Measurements from ENCODE around the gene AKR7A3. TPM values are rescaled to one million over a fixed set of nuclear protein-coding genes. Genes with fewer than 3 reads are reported as not detected.

Gene AKR7A3
- total RNA-seq, 2 experiments from 2014 or later: 0.54 TPM

DNA sequence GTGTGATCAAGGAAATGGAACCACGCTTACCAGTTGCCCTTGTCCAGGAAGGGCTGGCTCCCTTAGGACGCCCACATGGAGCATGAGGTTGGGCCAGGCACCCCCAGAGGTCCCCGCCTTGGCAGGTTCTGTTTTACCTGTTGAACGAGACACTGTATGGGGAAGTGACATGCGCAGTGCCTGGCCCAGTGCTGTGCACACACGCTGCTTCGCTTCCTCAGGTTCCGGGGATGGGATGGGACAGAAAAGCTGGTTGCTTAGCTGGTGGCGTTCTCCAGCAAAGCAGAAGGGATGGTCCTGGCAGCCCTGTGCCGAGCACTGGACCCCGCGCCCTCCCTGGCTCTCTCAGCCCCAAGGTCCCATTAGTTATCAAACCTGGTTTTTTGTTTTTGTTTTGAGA lies 44.3 kb upstream of the AKR7A3 start:
- Mint-ChIP-seq H3K4me1 (ENCODE audit: low read depth) (peaks cover 20% of the 10 kb centered on the region), H3K27ac (no peak overlapping the region), H3K4me3 (no peak overlapping the region), H3K36me3 (ENCODE audit: low read depth) (peaks cover 3% of the 10 kb centered on the region), H3K9me3 (no peaks in the 10 kb centered on the region), H3K27me3 (no peaks in the 10 kb centered on the region)
- DNase-seq: no peak
- no peak for ATAC-seq
- TF ChIP-seq, protein P1, sequence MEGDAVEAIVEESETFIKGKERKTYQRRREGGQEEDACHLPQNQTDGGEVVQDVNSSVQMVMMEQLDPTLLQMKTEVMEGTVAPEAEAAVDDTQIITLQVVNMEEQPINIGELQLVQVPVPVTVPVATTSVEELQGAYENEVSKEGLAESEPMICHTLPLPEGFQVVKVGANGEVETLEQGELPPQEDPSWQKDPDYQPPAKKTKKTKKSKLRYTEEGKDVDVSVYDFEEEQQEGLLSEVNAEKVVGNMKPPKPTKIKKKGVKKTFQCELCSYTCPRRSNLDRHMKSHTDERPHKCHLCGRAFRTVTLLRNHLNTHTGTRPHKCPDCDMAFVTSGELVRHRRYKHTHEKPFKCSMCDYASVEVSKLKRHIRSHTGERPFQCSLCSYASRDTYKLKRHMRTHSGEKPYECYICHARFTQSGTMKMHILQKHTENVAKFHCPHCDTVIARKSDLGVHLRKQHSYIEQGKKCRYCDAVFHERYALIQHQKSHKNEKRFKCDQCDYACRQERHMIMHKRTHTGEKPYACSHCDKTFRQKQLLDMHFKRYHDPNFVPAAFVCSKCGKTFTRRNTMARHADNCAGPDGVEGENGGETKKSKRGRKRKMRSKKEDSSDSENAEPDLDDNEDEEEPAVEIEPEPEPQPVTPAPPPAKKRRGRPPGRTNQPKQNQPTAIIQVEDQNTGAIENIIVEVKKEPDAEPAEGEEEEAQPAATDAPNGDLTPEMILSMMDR (IDR thresholded peaks at IDR 0.05): no peak
- intact Hi-C loops (cut with micrococcal nuclease): no loop called here
- ChIA-PET POLR2A (no interaction called here), CTCF (no interaction called here)

DNA sequence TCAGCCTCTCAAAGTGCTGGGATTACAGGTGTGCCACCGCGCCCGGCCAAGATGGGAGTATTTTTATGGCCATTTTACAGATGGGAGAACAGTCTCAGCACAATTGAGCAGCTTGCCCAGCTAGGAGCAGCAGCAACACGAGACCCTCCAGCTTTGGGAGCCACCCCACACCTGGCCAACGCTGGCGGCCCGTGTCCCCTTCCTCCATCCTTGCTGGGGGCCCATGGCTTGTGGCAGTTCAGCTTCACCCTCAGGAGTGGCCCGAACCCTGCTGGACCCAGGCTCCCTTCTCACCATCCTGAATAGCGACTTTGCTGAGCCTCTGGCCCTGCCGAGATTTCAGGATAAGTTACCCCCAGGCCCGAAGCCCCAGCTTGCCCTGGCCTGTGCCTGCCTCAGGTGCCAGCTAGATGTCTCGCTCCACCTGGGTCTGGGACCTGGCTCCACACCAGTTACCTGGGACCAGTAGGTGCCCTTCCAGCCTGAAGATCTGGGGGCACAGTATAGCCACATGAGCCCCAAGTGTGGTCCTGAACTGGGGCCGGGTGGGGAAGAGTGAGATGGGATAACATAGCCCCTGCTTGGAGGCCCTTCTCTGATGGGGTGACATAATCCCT lies 42.8 kb upstream of the AKR7A3 start:
- intact Hi-C loops (cut with micrococcal nuclease): no loop called here
- no peak overlapping the region for H3K27ac Mint-ChIP-seq
- H3K36me3 Mint-ChIP-seq (ENCODE audit: low read depth): no peaks in the 10 kb centered on the region
- no peaks in the 10 kb centered on the region for H3K27me3 Mint-ChIP-seq
- ChIA-PET CTCF (interaction anchor here (1.4 kb wide), 1 partner anchor 13 kb away, joined by 5 read pairs; no protein-coding TSS in a partner anchor), POLR2A (interaction anchor here (1.4 to 1.5 kb wide), 2 partner anchors 19 to 21 kb away, joined by 3 to 5 read pairs; no protein-coding TSS in a partner anchor)
- peaks cover 6% of the 10 kb centered on the region for H3K4me1 Mint-ChIP-seq (ENCODE audit: low read depth)
- DNase-seq (no peak), ATAC-seq (no peak)
- H3K9me3 Mint-ChIP-seq: no peaks in the 10 kb centered on the region
- H3K4me3 Mint-ChIP-seq: no peak overlapping the region
- TF ChIP-seq, protein P1 (IDR thresholded peaks at IDR 0.05): no peak

DNA sequence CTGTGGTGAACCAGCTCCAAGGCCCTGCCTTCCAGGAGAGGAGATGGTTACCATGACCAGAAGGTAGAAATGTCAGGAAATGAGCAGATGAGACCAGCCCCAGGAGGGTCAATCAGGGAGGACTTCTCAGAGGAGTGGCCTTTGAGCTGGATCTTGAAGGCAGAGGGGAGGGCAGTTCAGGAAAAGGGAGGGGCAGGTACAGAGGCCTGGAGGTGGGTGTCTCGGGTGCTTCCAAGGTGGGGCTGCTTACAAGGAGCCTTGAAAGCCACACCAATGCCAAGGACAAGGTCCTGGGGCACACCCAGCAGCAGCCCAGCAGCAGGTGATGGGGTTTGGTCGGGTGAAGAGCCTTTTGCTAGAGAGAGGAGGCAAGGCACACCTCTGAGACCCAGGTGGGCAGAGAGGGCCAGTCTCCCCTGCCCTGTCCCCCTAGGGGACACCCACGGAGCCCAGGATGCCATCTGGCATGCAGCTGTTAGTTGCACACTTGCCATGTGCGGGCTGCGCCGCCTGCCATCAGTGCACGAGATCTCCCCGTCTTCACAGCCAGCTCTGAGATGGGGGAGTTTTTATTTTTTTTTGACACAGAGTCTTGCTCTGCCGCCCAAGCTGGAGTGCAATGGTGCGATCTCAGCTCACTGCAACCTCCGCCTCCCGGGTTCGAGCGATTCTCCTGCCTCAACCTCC lies 42.0 kb upstream of the AKR7A3 start:
- TF ChIP-seq, protein P1 (IDR thresholded peaks at IDR 0.05): no peak
- POLR2A ChIA-PET: interaction anchor here (0.5 to 1.5 kb wide), 3 partner anchors 10 to 20 kb away, joined by 3 to 5 read pairs (median 3); no protein-coding TSS in a partner anchor
- intact Hi-C loops (cut with micrococcal nuclease): no loop called here
- Mint-ChIP-seq H3K9me3 (no peaks in the 10 kb centered on the region), H3K27me3 (no peaks in the 10 kb centered on the region), H3K4me1 (ENCODE audit: low read depth) (no peaks in the 10 kb centered on the region), H3K27ac (no peak overlapping the region), H3K36me3 (ENCODE audit: low read depth) (no peaks in the 10 kb centered on the region), H3K4me3 (no peak overlapping the region)
- CTCF ChIA-PET: interaction anchor here (1.4 kb wide), 1 partner anchor 14 kb away, joined by 5 read pairs; no protein-coding TSS in a partner anchor
- DNase-seq: no peak
- ATAC-seq: no peak

DNA sequence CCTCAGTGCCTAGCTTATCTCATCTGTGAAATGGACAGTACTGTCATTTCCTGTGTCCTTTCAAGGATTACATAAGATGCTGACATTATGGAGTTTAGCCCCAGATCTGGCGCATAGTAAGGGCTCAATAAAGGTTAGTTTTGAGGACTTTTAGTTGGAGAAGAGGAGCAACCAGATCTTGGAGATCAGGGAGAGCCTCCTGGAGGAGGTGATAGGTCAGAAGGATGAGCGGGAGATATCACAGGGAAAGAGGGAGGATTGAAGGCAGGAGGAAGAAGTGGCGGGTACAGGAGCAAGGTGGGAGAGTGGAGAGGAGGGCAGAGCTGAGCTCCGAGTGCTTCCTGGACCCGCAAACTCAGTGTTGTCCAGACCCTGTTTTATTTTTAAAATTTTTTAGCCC lies 41.0 kb upstream of the AKR7A3 start:
- H3K4me3 Mint-ChIP-seq: no peak overlapping the region
- intact Hi-C loops (cut with micrococcal nuclease): no loop called here
- H3K9me3 Mint-ChIP-seq: no peaks in the 10 kb centered on the region
- ChIA-PET CTCF (no interaction called here), POLR2A (interaction anchor here (0.5 kb wide), 1 partner anchor 9 kb away, joined by 3 read pairs; no protein-coding TSS in a partner anchor)
- no peak for DNase-seq
- no peak for ATAC-seq
- no peaks in the 10 kb centered on the region for H3K36me3 Mint-ChIP-seq (ENCODE audit: low read depth)
- no peaks in the 10 kb centered on the region for H3K27me3 Mint-ChIP-seq
- no peaks in the 10 kb centered on the region for H3K4me1 Mint-ChIP-seq (ENCODE audit: low read depth)
- TF ChIP-seq, protein P1 (IDR thresholded peaks at IDR 0.05): no peak
- no peak overlapping the region for H3K27ac Mint-ChIP-seq

DNA sequence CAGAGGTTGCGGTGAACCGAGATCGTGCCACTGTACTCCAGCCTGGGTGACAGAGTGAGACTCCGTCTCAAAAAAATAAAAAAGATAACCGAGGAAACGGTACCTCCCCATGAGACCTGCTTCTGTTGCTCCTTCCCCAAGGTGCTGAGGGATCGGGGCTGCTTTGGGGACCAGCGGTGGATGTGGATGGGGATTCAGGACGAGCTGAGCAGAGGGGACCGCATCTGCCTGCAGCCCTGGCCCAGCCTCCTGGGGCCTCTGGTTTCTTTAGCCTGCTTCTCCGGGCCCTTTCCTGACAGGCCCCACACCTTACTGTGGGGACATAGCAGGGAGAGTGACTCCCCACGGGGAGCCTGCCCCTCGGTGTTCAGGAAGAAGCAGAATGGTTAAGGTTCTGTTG lies 40.6 kb upstream of the AKR7A3 start:
- Mint-ChIP-seq H3K27ac (no peak overlapping the region), H3K4me1 (ENCODE audit: low read depth) (no peaks in the 10 kb centered on the region), H3K9me3 (no peaks in the 10 kb centered on the region), H3K4me3 (no peak overlapping the region), H3K27me3 (no peaks in the 10 kb centered on the region), H3K36me3 (ENCODE audit: low read depth) (no peaks in the 10 kb centered on the region)
- TF ChIP-seq, protein P1 (IDR thresholded peaks at IDR 0.05): no peak
- ATAC-seq (no peak), DNase-seq (no peak)
- intact Hi-C loops (cut with micrococcal nuclease): no loop called here
- ChIA-PET CTCF (no interaction called here), POLR2A (no interaction called here)
